HG03342 (cell line): ENCODE measurements around the gene HERC4.
"Not testable (repeated sequence)": the region's sequence is repeated elsewhere in the genome, so short reads cannot be mapped to it uniquely, and the experiment has no call there.

Experiments
- ATAC-seq: cut with Tn5 transposase; IDR thresholded peaks from one replicate; pipeline ENCODE4 v1.9.1; 2021; ENCODE audit warnings: mild to moderate bottlenecking, moderate library complexity; ENCODE audit not compliant: unreplicated experiment

Gene HERC4

DNA sequence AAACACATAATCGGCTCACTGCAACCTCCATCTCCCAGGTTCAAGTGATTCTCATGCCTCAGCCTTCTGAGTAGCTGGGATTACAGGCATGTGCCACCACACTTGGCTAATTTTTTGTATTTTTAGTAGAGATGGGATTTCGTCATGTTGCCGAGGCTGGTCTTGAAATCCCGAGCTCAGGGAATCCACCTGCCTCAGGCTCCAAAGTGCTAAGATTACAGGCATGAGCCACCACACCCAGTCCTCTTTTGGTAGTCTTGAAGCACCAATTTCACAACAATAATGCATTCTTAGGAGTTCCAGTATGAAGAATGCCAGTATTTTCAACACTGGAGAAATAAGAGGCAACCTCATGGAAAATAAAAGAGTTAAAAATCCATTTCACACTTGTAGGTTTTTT, 109.0 kb downstream of the HERC4 start:
- ATAC-seq: not testable (repeated sequence)

DNA sequence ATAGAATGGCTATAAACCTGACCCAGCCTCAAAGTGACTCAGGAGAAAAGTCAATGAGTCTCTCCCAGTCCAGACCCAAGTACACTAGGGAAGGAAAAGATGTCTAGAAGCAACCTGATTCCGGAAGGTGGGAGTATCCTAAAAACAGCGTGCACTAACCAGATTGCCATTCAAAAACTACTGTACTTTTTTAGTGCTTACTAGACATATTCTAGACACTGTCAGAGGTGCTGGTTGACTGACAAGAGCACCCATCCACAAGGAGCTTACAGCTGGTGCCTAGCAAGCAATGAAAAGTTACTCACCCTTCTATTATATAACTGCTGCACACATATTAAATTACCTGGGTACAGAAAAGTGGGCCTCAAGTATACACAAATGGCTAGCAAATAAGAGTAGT, 109.6 kb downstream of the HERC4 start:
- ATAC-seq: no peak

DNA sequence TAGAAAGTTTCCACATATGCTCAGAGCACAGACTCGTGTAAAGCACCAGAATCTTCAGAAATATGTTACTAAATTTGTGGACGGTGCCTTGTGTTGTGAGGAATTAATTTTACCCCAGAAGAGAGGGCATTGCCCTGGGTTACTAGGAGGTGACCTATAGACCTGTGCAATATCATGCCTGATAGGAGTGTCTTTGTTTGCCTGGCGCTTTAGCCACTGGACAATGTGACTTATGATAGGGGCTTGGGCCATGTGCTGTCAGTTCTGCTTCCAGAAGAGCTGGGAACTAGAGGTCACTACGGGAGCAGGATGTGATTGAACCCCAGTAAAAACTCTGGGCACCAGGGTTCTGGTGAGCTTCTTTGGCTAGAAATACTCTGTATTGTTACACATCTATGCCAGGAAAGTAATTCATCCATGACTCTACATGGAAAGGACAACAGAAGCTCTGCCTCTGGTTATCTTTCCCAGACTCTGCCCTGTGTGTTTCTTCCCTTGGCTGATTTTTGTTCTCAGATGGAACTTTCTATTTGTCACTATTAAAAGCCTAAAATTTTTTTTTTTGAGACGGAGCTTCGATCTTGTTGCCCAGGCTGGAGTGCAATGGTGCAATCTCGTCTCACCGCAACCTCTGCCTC, 115.1 kb downstream of the HERC4 start:
- no peak for ATAC-seq

- ATAC-seq: no peak
Observed at GRCh38 chr10:67955614-67956013, 119.5 kb downstream of the HERC4 start.

- ATAC-seq: no peak
Observed at GRCh38 chr10:67943917-67944316, 131.2 kb downstream of the HERC4 start.

- ATAC-seq: no peak
Observed at GRCh38 chr10:67936416-67936815, 138.7 kb downstream of the HERC4 start.

DNA sequence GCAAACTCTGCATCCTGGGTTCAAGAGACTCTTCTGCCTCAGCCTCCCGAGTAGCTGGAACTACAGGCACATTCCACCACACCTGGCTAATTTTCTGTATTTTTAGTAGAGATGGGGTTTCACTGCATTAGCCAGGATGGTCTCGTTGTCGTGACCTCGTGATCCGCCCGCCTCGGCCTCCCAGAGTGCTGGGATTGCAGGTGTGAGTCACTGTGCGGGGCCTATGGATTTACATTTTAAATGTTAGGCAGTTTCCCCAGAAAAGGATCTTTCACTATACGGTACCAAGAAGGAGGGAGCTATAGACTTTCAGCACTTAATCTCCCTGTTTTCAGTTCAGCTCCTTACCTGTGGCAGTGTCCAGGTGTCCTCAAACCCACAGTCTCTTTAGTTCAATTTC, 139.9 kb downstream of the HERC4 start:
- no peak for ATAC-seq

- no peak for ATAC-seq
Observed at GRCh38 chr10:67934336-67934735, 140.7 kb downstream of the HERC4 start.

- ATAC-seq: no peak
Observed at GRCh38 chr10:67933199-67933598, 141.9 kb downstream of the HERC4 start.

GRCh38 chr10:67926951-67927350, 148.1 kb downstream of the HERC4 start:
- ATAC-seq: no peak

GRCh38 chr10:67925449-67926005, 149.6 kb downstream of the HERC4 start:
- ATAC-seq: no peak

GRCh38 chr10:67924136-67924535, 150.9 kb downstream of the HERC4 start:
- no peak for ATAC-seq

DNA sequence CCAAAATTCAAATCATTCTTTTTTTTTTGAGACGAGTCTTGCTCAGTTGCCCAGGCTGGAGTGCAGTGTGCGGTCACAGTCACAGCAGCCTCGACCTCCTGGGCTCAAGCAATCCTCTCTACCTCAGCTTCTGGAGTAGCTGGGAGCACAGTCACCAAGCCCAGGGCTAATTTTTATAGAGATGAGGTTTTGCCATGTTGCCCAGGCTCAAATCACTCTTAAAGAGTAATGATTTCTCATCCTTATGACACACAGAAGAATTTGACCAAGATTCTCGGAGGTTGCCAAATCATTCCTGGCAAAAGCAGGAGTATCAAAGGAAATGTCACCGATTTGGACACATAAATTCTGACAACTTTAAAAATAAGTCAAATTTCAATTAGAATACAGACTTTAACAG, 151.5 kb downstream of the HERC4 start:
- no peak for ATAC-seq

- ATAC-seq: no peak
Observed at GRCh38 chr10:67921065-67921464, 154.0 kb downstream of the HERC4 start.

DNA sequence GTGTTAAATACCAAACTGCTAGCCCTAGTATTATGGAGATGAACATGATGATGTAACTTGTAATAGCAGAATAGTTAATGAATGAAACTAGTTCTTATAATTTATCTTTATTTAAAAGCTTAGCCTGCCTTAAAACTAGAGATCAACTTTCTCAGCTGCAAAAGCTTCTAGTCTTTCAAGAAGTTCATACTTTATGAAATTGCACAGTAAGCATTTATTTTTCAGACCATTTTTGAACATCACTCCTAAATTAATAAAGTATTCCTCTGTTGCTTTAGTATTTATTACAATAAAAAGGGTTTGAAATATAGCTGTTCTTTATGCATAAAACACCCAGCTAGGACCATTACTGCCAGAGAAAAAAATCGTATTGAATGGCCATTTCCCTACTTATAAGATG, 157.4 kb downstream of the HERC4 start:
- no peak for ATAC-seq

DNA sequence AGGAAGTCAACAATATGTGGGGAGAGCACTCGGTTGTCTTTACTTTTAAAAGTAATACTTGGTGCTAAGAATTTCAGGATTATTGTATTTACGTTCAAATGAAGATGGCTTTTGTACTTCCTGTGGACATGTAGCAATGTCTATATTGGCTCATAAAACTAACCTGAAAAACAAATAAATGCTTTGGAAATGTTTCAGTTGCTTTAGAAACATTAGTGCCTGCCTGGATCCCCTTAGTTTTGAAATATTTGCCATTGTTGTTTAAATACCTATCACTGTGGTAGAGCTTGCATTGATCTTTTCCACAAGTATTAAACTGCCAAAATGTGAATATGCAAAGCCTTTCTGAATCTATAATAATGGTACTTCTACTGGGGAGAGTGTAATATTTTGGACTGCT, 157.9 kb downstream of the HERC4 start:
- no peak for ATAC-seq

- ATAC-seq: no peak
Observed at GRCh38 chr10:67914777-67915340, 160.2 kb downstream of the HERC4 start.

DNA sequence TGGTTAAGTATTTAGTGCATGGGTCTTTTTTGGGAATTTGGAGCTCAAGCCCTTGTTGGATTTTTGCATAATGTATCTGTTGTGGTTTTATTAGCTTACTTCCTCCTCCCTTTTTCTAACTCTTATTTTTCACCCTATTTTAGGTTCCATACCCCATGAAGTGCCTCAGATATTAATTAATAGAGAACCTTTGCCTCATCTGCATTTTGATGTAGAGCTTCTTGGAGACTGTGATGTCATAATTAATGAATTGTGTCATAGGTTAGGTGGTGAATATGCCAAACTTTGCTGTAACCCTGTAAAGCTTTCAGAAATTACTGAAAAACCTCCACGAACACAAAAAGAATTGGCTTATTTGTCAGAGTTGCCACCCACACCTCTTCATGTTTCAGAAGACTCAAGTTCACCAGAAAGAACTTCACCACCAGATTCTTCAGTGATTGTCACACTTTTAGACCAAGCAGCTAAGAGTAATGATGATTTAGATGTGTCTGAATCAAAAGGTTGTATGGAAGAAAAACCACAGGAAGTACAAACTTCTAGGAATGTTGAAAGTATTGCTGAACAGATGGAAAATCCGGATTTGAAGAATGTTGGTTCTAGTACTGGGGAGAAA, 162.6 kb downstream of the HERC4 start:
- no peak for ATAC-seq

GRCh38 chr10:67903581-67903980, 171.5 kb downstream of the HERC4 start:
- no peak for ATAC-seq

DNA sequence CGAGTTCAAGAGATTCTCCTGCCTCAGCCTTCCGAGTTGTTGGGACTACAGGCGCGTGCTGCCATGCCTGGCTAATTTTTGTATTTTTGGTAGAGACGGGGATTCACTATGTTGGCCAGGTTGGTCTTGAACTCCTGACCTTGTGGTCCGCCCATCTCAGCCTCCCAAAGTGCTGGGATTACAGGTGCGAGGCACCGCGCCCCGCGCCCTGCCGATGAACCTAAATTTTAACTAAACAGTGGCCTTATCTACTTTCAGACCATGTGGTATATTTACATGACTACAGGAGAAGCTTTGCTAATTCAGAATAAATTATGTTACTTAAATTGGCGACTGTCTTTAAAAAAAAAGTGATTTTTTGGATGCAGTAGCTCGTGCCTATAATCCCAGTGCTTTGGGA, 181.4 kb downstream of the HERC4 start:
- ATAC-seq: no peak

GRCh38 chr10:67884842-67885670, 190.0 kb downstream of the HERC4 start:
- peak; percentile 62 for ATAC-seq
